ENCODE measurements around the gene HHATL.

The HHATL gene

GRCh38 chr3:42683875-42684598 is 18.6 kb downstream of the HHATL start:
- FAIRE-seq: no peak

GRCh38 chr3:42682301-42683070 is 20.1 kb downstream of the HHATL start:
- no peak for FAIRE-seq

GRCh38 chr3:42681361-42682038 is 21.1 kb downstream of the HHATL start:
- FAIRE-seq: no peak

- FAIRE-seq: no peak
Measured at GRCh38 chr3:42680806-42681205, 21.8 kb downstream of the HHATL start.

GRCh38 chr3:42680271-42680670 is 22.3 kb downstream of the HHATL start:
- no peak for FAIRE-seq

- no peak for FAIRE-seq
Measured at GRCh38 chr3:42678447-42678846, 24.2 kb downstream of the HHATL start.

- FAIRE-seq: no peak
Measured at GRCh38 chr3:42675909-42676308, 26.7 kb downstream of the HHATL start.

- FAIRE-seq: no peak
Measured at GRCh38 chr3:42674146-42674545, 28.5 kb downstream of the HHATL start.

- FAIRE-seq: no peak
Measured at GRCh38 chr3:42673082-42673481, 29.5 kb downstream of the HHATL start.

GRCh38 chr3:42672515-42672914 is 30.1 kb downstream of the HHATL start:
- FAIRE-seq: no peak

GRCh38 chr3:42670670-42671069 is 31.9 kb downstream of the HHATL start:
- FAIRE-seq: no peak

- no peak for FAIRE-seq
Measured at GRCh38 chr3:42670051-42670576, 32.5 kb downstream of the HHATL start.

GRCh38 chr3:42668793-42669217 is 33.8 kb downstream of the HHATL start:
- no peak for FAIRE-seq

- FAIRE-seq: no peak
Measured at GRCh38 chr3:42668413-42668760, 34.2 kb downstream of the HHATL start.

- no peak for FAIRE-seq
Measured at GRCh38 chr3:42667523-42668412, 34.8 kb downstream of the HHATL start.

GRCh38 chr3:42667096-42667522 is 35.5 kb downstream of the HHATL start:
- no peak for FAIRE-seq

- FAIRE-seq: no peak
Measured at GRCh38 chr3:42666577-42666998, 36.0 kb downstream of the HHATL start.

- no peak for FAIRE-seq
Measured at GRCh38 chr3:42666022-42666421, 36.6 kb downstream of the HHATL start.

GRCh38 chr3:42665050-42665878 is 37.3 kb downstream of the HHATL start:
- FAIRE-seq: no peak

- no peak for FAIRE-seq
Measured at GRCh38 chr3:42664438-42664803, 38.2 kb downstream of the HHATL start.
